Activated CD4-positive, CD25-positive, alpha-beta regulatory T cell treated with anti-CD3 and anti-CD28 coated beads, Interleukin-2, amount 50 U/mL, for 24 hours (primary cell): ENCODE results near the gene HEXD.

ENCODE experiments used
- ATAC-seq, 2 donors: fragments of 150-1000 bp; cut with Tn5 transposase; one replicate each; pipeline ENCODE4 v1.10.0; 2021; ENCODE audit warnings: mild to moderate bottlenecking in 1 of 2, moderate library complexity in 1 of 2

Gene HEXD

DNA sequence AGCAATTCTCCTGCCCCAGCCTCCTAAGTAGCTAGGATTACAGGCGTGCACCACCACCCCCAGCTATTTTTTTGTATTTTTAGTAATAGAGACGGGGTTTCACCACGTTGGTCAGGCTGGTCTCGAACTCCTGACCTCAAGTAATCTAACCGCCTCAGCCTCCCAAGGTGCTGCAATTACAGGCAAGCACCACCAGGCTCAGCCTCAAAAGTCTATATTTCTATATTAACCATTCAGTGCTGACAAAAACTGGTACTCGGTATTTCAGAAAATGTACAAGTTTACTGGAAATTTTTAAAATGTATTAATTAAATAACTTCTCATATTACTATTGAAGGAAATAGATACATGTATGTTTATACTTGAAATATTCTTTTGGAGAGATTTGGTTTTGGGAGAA, 1.4 kb upstream of the HEXD start:
- no peak for ATAC-seq

GRCh38 chr17:82419540-82419939, 1.4 kb downstream of the HEXD start:
- ATAC-seq: no peak

DNA sequence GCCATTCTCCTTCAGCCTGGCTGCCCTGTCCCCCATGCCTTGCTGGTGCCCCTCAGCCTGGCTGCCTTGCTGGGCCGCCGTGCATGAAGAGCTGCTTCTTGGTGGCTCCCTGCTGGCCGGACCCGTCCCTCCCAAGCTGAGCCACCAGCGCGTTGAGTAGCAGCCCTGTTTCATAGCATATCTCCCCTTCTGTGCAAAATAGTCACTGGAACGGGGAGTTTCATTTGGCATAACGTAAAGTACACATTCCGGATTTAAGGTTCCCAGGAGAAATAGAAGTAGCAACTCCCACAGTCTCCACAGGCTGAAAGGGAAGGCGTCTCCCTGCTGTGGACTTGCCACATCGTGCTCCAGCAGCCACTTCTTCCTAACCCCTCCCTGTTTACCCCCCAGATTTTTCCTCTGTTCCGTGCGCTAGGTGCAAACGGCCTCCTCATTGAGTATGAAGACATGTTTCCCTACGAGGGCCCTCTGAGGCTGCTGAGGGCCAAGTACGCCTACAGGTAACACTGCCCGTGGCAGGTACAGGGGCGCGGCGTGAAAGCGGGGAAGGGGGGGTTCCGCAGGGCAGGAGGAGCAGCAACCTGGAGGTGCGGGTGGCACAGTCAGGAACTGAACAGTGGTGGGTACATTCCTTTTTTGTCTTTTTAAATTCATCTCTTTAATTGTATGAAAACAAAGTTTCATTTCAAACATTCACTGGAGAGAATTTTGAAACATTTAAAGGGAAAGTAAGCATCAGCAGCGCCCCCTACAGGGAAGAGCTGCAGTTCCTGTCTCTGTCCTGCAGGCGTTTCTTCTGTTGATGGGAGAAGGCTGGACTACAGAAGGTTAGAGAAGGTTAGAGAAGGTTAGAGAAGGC, 6.1 kb downstream of the HEXD start:
- ATAC-seq: peak in 1 of 2 donors; percentile 43

GRCh38 chr17:82424863-82425159, 6.7 kb downstream of the HEXD start:
- ATAC-seq: no peak

- no peak for ATAC-seq
These were observed 10.4 kb downstream of the HEXD start for GRCh38 chr17:82428546-82428945.

- ATAC-seq: no peak
These were observed 11.7 kb downstream of the HEXD start for GRCh38 chr17:82429824-82430223.

DNA sequence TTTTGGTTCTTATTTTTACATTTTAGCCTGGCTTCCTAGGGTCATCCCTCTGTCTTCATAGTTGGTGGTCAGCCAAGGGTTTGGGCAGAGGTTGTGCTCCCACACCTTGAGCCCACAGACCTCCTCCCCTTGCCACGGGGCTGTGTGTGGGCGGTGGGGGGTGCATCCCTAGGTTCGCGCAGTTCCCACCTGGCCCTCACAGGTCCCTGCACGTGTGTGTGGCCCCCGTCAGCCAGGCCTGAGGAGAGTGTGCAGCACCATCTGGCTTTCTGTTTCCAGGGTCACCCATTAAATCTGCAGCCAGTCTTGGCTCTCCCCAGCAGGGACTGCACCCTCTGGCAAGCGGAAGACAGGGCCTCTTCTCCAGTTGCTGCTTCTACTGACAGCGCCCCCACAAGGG, 13.9 kb downstream of the HEXD start:
- ATAC-seq: no peak

DNA sequence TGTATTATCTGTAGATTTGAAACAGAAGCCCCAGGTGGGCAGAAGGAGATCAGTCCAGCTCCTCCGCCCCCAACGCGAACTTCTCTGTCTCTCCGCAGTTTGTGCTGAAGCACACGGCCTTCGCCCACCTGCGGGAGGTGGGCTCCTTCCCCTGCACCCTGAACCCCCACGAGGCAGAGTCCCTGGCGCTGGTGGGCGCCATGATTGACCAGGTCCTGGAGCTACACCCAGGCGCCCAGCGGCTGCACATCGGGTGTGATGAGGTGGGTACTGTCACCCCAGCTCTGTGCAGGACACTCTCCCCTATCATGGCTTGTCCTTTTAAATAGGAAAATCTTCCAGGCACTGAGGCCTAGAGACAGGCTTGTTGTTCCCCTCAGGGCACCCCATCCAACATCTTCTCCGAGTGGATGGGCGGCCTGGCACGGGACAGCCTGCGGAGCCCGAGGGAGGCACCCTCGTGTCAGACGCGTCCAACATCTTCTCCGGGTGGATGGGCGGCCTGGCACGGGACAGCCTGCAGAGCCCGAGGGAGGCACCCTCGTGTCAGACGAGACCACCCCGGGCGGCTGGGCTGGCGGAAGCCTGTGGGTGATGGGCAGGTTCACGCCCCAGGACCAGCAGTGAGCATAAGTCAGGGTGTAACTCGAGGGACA, 15.5 kb downstream of the HEXD start:
- no peak for ATAC-seq

DNA sequence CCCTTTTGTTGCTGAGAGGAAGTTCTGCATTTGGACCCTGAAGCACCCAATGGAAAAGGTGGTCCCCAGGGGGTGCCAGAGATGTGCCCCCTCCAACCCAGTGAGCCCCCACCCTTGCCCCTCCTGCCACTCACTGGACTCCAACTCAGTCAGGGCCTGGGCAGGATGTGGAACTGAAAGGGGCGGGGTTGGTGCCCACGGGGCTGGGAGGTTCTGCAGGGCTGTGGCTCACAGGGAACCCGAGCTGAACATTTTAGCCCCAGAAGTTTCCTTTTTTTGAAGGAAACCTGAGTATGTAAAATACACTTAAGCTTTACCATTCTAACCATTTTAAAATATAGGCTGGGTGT, 16.0 kb downstream of the HEXD start:
- peak; percentile 59 to 68 for ATAC-seq

- no peak for ATAC-seq
These were observed 17.0 kb downstream of the HEXD start for GRCh38 chr17:82435103-82435502.

- ATAC-seq: no peak
These were observed 17.7 kb downstream of the HEXD start for GRCh38 chr17:82435601-82436583.

GRCh38 chr17:82436601-82437324, 18.6 kb downstream of the HEXD start:
- no peak for ATAC-seq

- no peak for ATAC-seq
These were observed 19.1 kb downstream of the HEXD start for GRCh38 chr17:82437325-82437668.

DNA sequence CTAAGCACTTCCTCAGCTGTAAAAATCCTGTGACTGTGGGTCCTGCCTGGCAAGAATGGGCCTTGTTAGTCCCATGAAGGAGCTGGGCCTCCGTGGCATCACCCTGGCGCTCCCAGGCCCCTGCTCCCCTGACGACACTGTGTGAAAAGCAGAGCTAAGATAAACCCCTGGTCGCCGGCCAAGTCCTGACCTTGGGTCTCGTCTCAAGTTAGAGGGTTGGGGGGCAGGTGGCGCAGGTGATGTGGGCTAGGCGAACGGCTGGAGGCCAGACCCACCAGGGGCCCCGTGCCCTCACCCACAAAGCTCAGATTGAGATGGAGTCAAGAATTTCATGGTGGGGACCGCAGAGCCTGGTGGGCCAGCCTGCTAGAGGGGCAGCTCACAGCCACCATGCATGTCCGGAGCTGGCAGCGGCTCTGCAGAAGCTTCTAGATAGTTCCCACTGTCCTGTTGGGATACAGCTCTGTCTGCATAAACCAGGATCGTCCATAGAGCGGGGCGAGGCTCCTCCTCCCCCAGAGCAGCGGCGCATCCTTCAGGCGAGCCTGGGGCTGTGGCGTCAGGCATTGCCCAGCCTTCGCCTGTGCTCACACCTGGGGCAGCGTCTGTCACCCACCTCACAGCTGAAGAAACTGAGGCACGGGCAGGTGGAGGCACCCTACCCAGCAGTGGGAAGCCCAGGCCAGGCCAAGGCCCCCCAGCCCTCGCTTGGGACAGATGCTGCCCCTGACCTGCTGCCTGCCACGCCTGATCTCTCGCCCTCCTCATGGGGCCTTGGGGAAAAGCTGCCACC, 20.4 kb downstream of the HEXD start:
- ATAC-seq: no peak

DNA sequence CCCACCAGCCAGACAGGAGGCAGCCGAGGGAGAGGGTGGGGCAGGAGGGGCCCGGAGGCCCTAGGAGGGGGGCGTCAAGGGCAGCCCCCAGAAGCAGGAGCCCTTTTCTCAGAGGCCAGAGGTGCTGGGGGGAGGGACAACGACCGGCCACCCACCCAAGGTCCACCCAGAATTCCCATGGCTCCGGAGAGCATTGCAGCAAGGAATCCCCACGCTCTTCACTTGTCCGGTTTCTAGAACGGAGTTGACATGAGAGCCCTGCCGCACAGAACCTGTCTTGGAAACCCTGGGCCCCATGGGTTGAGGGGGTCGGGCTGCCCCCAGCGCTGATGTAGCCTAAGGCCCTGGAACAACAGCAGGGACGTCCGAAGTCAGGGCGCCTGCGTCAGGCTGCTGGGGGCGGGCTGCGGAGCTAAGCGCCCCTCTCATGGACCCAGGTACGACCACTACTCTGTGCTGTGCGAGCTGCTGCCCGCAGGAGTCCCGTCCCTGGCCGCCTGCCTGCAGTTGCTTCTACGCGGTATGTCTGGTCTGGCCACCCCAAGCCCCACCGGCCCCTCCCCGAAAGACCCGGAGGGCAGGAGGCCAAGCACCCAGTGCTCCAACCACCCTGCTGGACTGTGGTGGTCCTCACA, 21.2 kb downstream of the HEXD start:
- no peak for ATAC-seq

DNA sequence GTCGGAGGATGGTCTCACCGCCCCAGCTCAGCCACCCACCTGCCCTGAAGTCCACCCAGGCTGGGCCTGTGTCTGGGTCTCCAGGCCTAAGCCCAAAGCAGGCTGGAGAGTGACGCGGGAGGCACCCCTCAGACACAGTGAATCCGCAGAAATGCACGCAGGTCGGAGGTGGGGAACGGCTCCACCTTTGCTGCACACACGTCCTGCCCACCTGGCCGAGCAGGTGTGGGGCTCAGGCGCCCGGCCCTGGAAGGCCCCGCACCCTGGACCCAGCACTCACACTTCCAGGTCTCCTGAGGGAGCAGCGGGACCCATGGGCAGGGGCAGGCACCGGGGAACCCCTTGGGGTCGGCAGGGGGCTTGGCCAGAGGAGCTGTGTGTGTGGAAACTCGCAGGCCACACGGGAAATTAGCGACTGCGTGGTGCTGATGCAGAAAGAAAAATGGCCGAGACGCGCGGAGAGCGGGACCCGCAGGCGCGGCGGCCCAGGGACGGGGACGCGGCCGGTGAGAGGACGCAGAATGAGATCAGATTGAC, 21.8 kb downstream of the HEXD start:
- ATAC-seq: no peak

- no peak for ATAC-seq
These were observed 22.4 kb downstream of the HEXD start for GRCh38 chr17:82440469-82440981.

GRCh38 chr17:82440991-82441627, 23.0 kb downstream of the HEXD start:
- ATAC-seq: no peak

DNA sequence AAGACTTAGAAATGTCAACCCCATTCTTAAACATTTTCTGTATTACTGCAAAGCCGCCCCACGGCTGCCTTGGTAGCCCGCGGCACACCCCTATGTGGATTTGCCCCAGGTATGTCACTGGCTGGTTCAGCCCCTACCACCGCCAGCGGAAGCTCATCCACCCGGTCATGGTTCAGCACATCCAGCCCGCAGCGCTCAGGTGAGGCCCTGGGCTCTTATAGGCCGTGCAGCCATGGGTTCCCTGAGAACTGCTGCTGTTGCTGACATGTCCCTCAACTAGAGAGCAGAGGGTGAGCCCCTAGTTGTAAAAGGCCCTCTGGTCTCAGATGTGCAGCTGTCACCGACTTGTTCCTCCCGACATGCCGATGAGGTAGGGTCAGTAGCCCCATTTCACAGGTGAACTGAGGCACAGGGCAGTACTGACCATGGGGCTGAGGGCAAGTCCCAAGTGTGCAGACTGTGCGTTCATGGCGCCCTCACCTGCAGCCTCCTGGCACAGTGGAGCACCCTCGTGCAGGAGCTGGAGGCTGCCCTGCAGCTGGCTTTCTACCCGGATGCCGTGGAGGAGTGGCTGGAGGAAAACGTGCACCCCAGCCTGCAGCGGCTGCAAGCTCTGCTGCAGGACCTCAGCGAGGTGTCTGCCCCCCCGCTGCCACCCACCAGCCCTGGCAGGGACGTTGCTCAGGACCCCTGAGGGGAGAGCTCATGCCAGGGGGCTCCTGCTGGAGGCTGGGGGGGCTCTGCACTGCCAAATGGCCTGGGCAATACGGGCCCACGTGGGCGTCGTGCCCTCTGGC, 23.7 kb downstream of the HEXD start:
- ATAC-seq: no peak
